IMR-90 (cell line): ENCODE data around the gene AGBL1.

Experiments
- CTCF ChIP-seq: conservative IDR thresholded peaks from 2 replicates; pipeline ENCODE4 v1.5.1; 2012; ENCODE audit warnings: mild to moderate bottlenecking, low read depth, low read length, improper control_type of control experiment
- MXI1 ChIP-seq: IDR thresholded peaks from 2 replicates; pipeline ENCODE4 v1.6.1; 2012; ENCODE audit warnings: low read depth, mild to moderate bottlenecking, low read length, moderate library complexity, borderline replicate concordance
- POLR2A ChIP-seq: IDR thresholded peaks from 2 replicates; pipeline ENCODE4 v1.6.1; 2012; ENCODE audit warnings: mild to moderate bottlenecking, low read depth, low read length
- RCOR1 ChIP-seq: IDR thresholded peaks from 2 replicates; pipeline ENCODE4 v1.6.1; 2012; ENCODE audit warnings: mild to moderate bottlenecking, low read length, improper control_type of control experiment; ENCODE audit not compliant: insufficient replicate concordance
- SMC3 ChIP-seq: fragments of 150-350 bp; IDR thresholded peaks from 2 replicates; pipeline ENCODE4 v1.6.1; 2016; ENCODE audit warnings: low read depth, mild to moderate bottlenecking, antibody characterized with exemption, low read length, moderate library complexity
- USF2 ChIP-seq: fragments of 150-350 bp; IDR thresholded peaks from 2 replicates; pipeline ENCODE4 v1.6.1; 2017; ENCODE audit warnings: mild to moderate bottlenecking, antibody characterized with exemption, low read length, low read depth

GRCh38 chr15:86892774-86893449, 813.2 kb downstream of the AGBL1 start:
- TF ChIP-seq RCOR1 (no peak), USF2 (no peak), CTCF (no peak), SMC3 (no peak), POLR2A (no peak), MXI1 (no peak)
